HepG2 (cell line): ENCODE data around the gene ACSF3. TPM values are rescaled to one million over a fixed set of nuclear protein-coding genes. Genes with fewer than 3 reads are reported as not detected.

ENCODE experiments used
- ATAC-seq: fragments of 200-7000 bp; cut with Tn5 transposase; 3 replicates; pipeline ENCODE4 v1.9.1; 2020; ENCODE audit warnings: mild to moderate bottlenecking, moderate library complexity
- BruUV-seq: library from RNA; stranded (reverse); fragments of 400-500 nt; replicated peaks from 2 replicates; lab custom pipeline; 2021; lab: Mats Ljungman, UMichigan
- CTCF ChIA-PET: fragments of 300-600 bp; formaldehyde crosslinking; extraction: SDS; loops from one replicate; lab custom pipeline; 2021; ENCODE audit warnings: low total read pairs, inconsistent platforms, low intra/inter-chr PET ratio; lab: Yijun Ruan, JAX
- POLR2A ChIA-PET: fragments of 350-600 bp; sonication (Branson Sonifier 250); formaldehyde crosslinking; loops from one replicate; lab custom pipeline; 2020; ENCODE audit warnings: antibody characterized with exemption, inconsistent platforms; lab: Yijun Ruan, JAX
- DNase-seq: peaks from one replicate; pipeline ENCODE4 v3.0.0-alpha.2; 2015; ENCODE audit warnings: low spot score
- FAIRE-seq: peaks from 3 replicates; lab custom pipeline; 2011; peaks lifted over from hg19 to GRCh38; lab: Jason Lieb, UNC
- H2AFZ ChIP-seq: one replicate; pipeline ENCODE4 v1.6.1; 2011; ENCODE audit warnings: low read length, inconsistent platforms
- H3K27ac ChIP-seq: fragments of 300-600 bp; 3 replicates; pipeline ENCODE4 v1.8.0; 2011; ENCODE audit warnings: mixed run types, mild to moderate bottlenecking, mixed read lengths, low read length, inconsistent platforms; ENCODE audit not compliant: insufficient read depth; ENCODE audit errors: extremely low read length
- H3K27me3 ChIP-seq, 2 experiments: fragments of 200-600 bp in 1 of 2; 2 replicates in 1 of 2; 3 replicates in 1 of 2; pipeline versions ENCODE4 v1.6.0 to v1.8.0; 2011; ENCODE audit warnings: low read length in 2 of 2, mild to moderate bottlenecking in 2 of 2, moderate library complexity in 2 of 2, inconsistent platforms in 1 of 2; ENCODE audit not compliant: insufficient read depth in 2 of 2, control insufficient read depth in 1 of 2
- H3K36me3 ChIP-seq, 2 experiments: fragments of 200-600 bp in 1 of 2; replicated peaks in 1 of 2; 2 replicates in 1 of 2; 3 replicates in 1 of 2; pipeline versions ENCODE4 v1.5.1 to v1.8.0; 2011; ENCODE audit warnings: low read length in 2 of 2, inconsistent platforms in 1 of 2; ENCODE audit not compliant: insufficient read depth in 2 of 2, control insufficient read depth in 1 of 2
- H3K4me1 ChIP-seq: 2 replicates; pipeline ENCODE4 v1.5.1; 2012; ENCODE audit warnings: low read length, inconsistent platforms; ENCODE audit not compliant: insufficient read depth
- H3K4me2 ChIP-seq: 2 replicates; pipeline ENCODE4 v1.6.0; 2011; ENCODE audit warnings: low read depth, low read length, inconsistent platforms
- H3K4me3 ChIP-seq, 3 experiments: fragments of 200-600 bp in 1 of 3; sonication (generic), shearing (Covaris generic) in 1 of 3; replicated peaks in 1 of 3; 2 replicates each; pipeline ENCODE4 v1.5.1; 2011 to 2016; ENCODE audit warnings: low read length in 3 of 3, inconsistent platforms in 2 of 3, low read depth in 2 of 3, mild to moderate bottlenecking in 2 of 3, control low read depth in 1 of 3, mixed read lengths in 1 of 3; ENCODE audit not compliant: insufficient read depth in 1 of 3
- H3K79me2 ChIP-seq: one replicate; pipeline ENCODE4 v1.6.1; 2011; ENCODE audit warnings: low read length, inconsistent platforms; ENCODE audit not compliant: insufficient read depth
- H3K9ac ChIP-seq: 2 replicates; pipeline ENCODE4 v1.6.0; 2011; ENCODE audit warnings: mild to moderate bottlenecking, low read depth, low read length, inconsistent platforms; ENCODE audit not compliant: insufficient read depth
- H3K9me3 ChIP-seq: 2 replicates; pipeline ENCODE4 v1.5.1; 2012; ENCODE audit warnings: mild to moderate bottlenecking, low read length
- H4K20me1 ChIP-seq: 2 replicates; pipeline ENCODE4 v1.6.0; 2011; ENCODE audit warnings: inconsistent platforms, mild to moderate bottlenecking, low read length, moderate library complexity; ENCODE audit not compliant: insufficient read depth
- AGO2 ChIP-seq: fragments of 200-400 bp; formaldehyde crosslinking; optimal IDR thresholded peaks from 2 replicates; pipeline ENCODE3; 2017; ENCODE audit warnings: mild to moderate bottlenecking, low read depth, low read length, moderate library complexity
- ATF3 ChIP-seq: sonication (generic); formaldehyde crosslinking; IDR thresholded peaks from 2 replicates; pipeline ENCODE4 v1.4.0; 2020; ENCODE audit warnings: missing genetic modification reagents
- E2F1 ChIP-seq: sonication (generic); formaldehyde crosslinking; IDR thresholded peaks from 2 replicates; pipeline ENCODE4 v1.5.0; 2020; ENCODE audit warnings: missing genetic modification reagents
- GTF3A ChIP-seq: sonication (generic); formaldehyde crosslinking; conservative IDR thresholded peaks from 2 replicates; pipeline ENCODE4 v1.4.0; 2020; ENCODE audit warnings: mild to moderate bottlenecking, missing genetic modification reagents
- MXD1 ChIP-seq: sonication (generic); formaldehyde crosslinking; IDR thresholded peaks from 2 replicates; pipeline ENCODE4 v1.4.0; 2020; ENCODE audit warnings: mild to moderate bottlenecking, missing genetic modification reagents
- RAD21 ChIP-seq: fragments of 450-650 bp; formaldehyde crosslinking; IDR thresholded peaks from 2 replicates; pipeline ENCODE4 v1.5.0; 2020; ENCODE audit warnings: mild to moderate bottlenecking
- SRSF1 ChIP-seq: fragments of 200-400 bp; formaldehyde crosslinking; optimal IDR thresholded peaks from 2 replicates; pipeline ENCODE3; 2017; ENCODE audit warnings: mild to moderate bottlenecking, low read depth, low read length, moderate library complexity
- ZNF121 ChIP-seq: sonication (generic); formaldehyde crosslinking; IDR thresholded peaks from 2 replicates; pipeline ENCODE4 v1.5.0; 2020; ENCODE audit warnings: mild to moderate bottlenecking, missing genetic modification reagents
- ZNF33B ChIP-seq: sonication (generic); formaldehyde crosslinking; IDR thresholded peaks from 2 replicates; pipeline ENCODE4 v1.5.1; 2020; ENCODE audit warnings: mild to moderate bottlenecking, missing genetic modification reagents
- ZNF484 ChIP-seq: sonication (generic); formaldehyde crosslinking; IDR thresholded peaks from 2 replicates; pipeline ENCODE4 v1.5.1; 2020; ENCODE audit warnings: mild to moderate bottlenecking, low read depth, missing genetic modification reagents, borderline replicate concordance
- ZNF530 ChIP-seq: sonication (generic); formaldehyde crosslinking; IDR thresholded peaks from 2 replicates; pipeline ENCODE4 v1.5.0; 2020; ENCODE audit warnings: low read depth, mild to moderate bottlenecking, missing genetic modification reagents
- ZNF550 ChIP-seq: sonication (generic); formaldehyde crosslinking; IDR thresholded peaks from 2 replicates; pipeline ENCODE4 v1.4.0; 2020; ENCODE audit warnings: mild to moderate bottlenecking, missing genetic modification reagents, borderline replicate concordance
- ZNF768 ChIP-seq: sonication (generic); formaldehyde crosslinking; IDR thresholded peaks from 2 replicates; pipeline ENCODE4 v1.4.0; 2020; ENCODE audit warnings: missing genetic modification reagents
- ZXDC ChIP-seq: sonication (generic); formaldehyde crosslinking; IDR thresholded peaks from 2 replicates; pipeline ENCODE4 v1.5.0; 2020; ENCODE audit warnings: mild to moderate bottlenecking, missing genetic modification reagents
- whole genome bisulfite sequencing: methylation state at CpG from one replicate; pipeline ENCODE4 v1.1.6; 2017; ENCODE audit warnings: low lambda C conversion rate; 5-methylcytosine and 5-hydroxymethylcytosine counted together
- in situ Hi-C: cut with HindIII; loops from 2 replicates; pipeline ENCODE4 v1.10.0; 2017; ENCODE audit warnings: low pct_unique_long_range_greater_than_20kb; ENCODE audit not compliant: extremely low pct_ligation_motif_present
- intact Hi-C: fragments of 100-400 bp; cut with micrococcal nuclease; formaldehyde crosslinking; loops from one replicate; pipeline ENCODE4 v1.10.0; 2022; ENCODE audit not compliant: unreplicated experiment
- polyA plus RNA-seq, 8 experiments: library from polyadenylated mRNA; depleted of rRNA in 3 of 8; stranded (reverse) in 7 of 8; unstranded in 1 of 8; fragments of >200 nt; fragmentation: Illumina TruSeq in 4 of 8; extraction: Trizol in 4 of 8; gene quantifications; 2 replicates each; pipeline versions ENCODE4 v1.2.1 to v1.2.3, GENCODE V29; 2011 to 2016; ENCODE audit warnings: low read depth in 4 of 8, missing spikeins in 1 of 8, mixed read lengths in 1 of 8; ENCODE audit not compliant: insufficient read depth in 1 of 8
- total RNA-seq, 5 experiments: library from RNA; depleted of rRNA; stranded (reverse); fragments of >200 nt; fragmentation: Illumina TruSeq; extraction: Trizol; gene quantifications; 2 replicates each; pipeline ENCODE4 v1.2.3, GENCODE V29; 2016; ENCODE audit warnings: low read depth in 1 of 5

The ACSF3 gene
- total and polyA plus RNA-seq, 2 of the 13 experiments (the other 11 are each of a cell fraction or from before 2014, with no cell fraction given), result 14.9 to 30.6 TPM

GRCh38 chr16:89195521-89196171 lies 102.0 kb downstream of the ACSF3 start (continued):
- TF ChIP-seq MXD1, result 0 out of 2 replicates have a peak, but pooled peaks have one; percentile 21
- TF ChIP-seq ATF3 (CRISPR knock-in tag), result no peak
- no peak for TF ChIP-seq E2F1 (CRISPR knock-in tag)
- TF ChIP-seq ZNF484, result no peak

- no peaks in the 10 kb centered on the region for H3K9me3 ChIP-seq
- peak overlapping the region; percentile 98 for H3K4me2 ChIP-seq
- DNase-seq, result no peak
- H3K36me3 ChIP-seq, result peaks cover 0 to 3% of the 10 kb centered on the region in 2 experiments; a peak in 1 of 5 replicates
- H3K9ac ChIP-seq, result peak overlapping the region; percentile 92
- ChIA-PET POLR2A (interaction anchor here (0.9 to 4.2 kb wide), 7 partner anchors 10 to 386 kb away, joined by 3 to 30 read pairs (median 4); partner anchors contain the start of genes APRT, CDH15 and ZNF778), CTCF (no interaction called here)
- intact Hi-C loops (no loop called here), in situ Hi-C loops (no loop called here)
- WGBS, result 69% methylated on average over 7 of the region's 13 CpGs
- BruUV-seq, result no TSS peak
- no peaks in the 10 kb centered on the region; a peak in 1 of 5 replicates for H3K27me3 ChIP-seq
- FAIRE-seq, result no peak
- peak overlapping the region; percentile 82 for H3K27ac ChIP-seq
- H3K4me3 ChIP-seq, result peak overlapping the region in 1 of 3 experiments; percentile 99; a peak in 2 of 6 replicates
- peaks cover 37% of the 10 kb centered on the region for H3K4me1 ChIP-seq
- no peak for ATAC-seq
- H4K20me1 ChIP-seq, result no peaks in the 10 kb centered on the region
- no peak overlapping the region for H2AFZ ChIP-seq
- H3K79me2 ChIP-seq, result peaks cover 19% of the 10 kb centered on the region
- TF ChIP-seq AGO2 (peak; percentile 78), GTF3A (no peak), ZNF33B (no peak), ZXDC (0 out of 2 replicates have a peak, but pooled peaks have one; percentile 1), SRSF1 (peak; percentile 12), ZNF121 (CRISPR knock-in tag) (no peak), RAD21 (no peak), ZNF768 (CRISPR knock-in tag) (peak; percentile 82; the same call in 1 of the 2 replicates), ZNF550 (CRISPR knock-in tag) (no peak), ZNF530 (no peak)
Observed at GRCh38 chr16:89197033-89197632, 103.5 kb downstream of the ACSF3 start.
